Lower lobe of right lung (tissue), 2 donors: ENCODE results near the gene CERKL. TPM values are rescaled to one million over a fixed set of nuclear protein-coding genes. Genes with fewer than 3 reads are reported as not detected.

Experiments
- ATAC-seq, 2 donors: fragments of 200-7000 bp; cut with Tn5 transposase; one replicate each; pipeline ENCODE4 v1.9.1; 2020 to 2022; ENCODE audit warnings: mild to moderate bottlenecking in 2 of 2, moderate library complexity in 2 of 2
- DNase-seq: peaks from one replicate; pipeline ENCODE4 v3.0.0-alpha.2; 2020
- H3K27ac ChIP-seq: fragments of 200-600 bp; one replicate; pipeline ENCODE4 v1.8.0; 2022
- H3K27me3 ChIP-seq: fragments of 200-600 bp; one replicate; pipeline ENCODE4 v1.8.0; 2022; ENCODE audit warnings: low read depth
- H3K36me3 ChIP-seq: fragments of 200-600 bp; one replicate; pipeline ENCODE4 v1.8.0; 2022; ENCODE audit warnings: mild to moderate bottlenecking
- H3K4me1 ChIP-seq: fragments of 200-600 bp; one replicate; pipeline ENCODE4 v1.8.0; 2022
- H3K4me3 ChIP-seq: fragments of 200-600 bp; one replicate; pipeline ENCODE4 v1.8.0; 2022; ENCODE audit warnings: mild to moderate bottlenecking
- H3K9me3 ChIP-seq: fragments of 200-600 bp; one replicate; pipeline ENCODE4 v1.8.0; 2022
- CTCF ChIP-seq: fragments of 200-600 bp; IDR thresholded peaks from one replicate; pipeline ENCODE4 v1.8.0; 2022; ENCODE audit warnings: antibody characterized with exemption, mild to moderate bottlenecking
- intact Hi-C: fragments of 100-400 bp; cut with DNase I; formaldehyde crosslinking; loops from one replicate; pipeline ENCODE4 v1.11.0; 2022
- total RNA-seq: library from RNA; stranded (reverse); fragmentation: NEBNext Ultra II Directional; extraction: Animal tissue kit (Norgen Biotek cat#: 25700); gene quantifications from one replicate; pipeline ENCODE4 v1.2.1, GENCODE V29; 2021
- donor health status: DM: no; HTN: yes; CAD: no; lungs with severe emphysema.

CERKL gene
- total RNA-seq, 1 donor from 2014 or later = 1.7 TPM

- H3K36me3 ChIP-seq = no peaks in the 10 kb centered on the region
- no peak overlapping the region for H3K27ac ChIP-seq
- peak; percentile 16 for TF ChIP-seq CTCF
- H3K4me1 ChIP-seq = no peaks in the 10 kb centered on the region
- H3K9me3 ChIP-seq = no peaks in the 10 kb centered on the region
- no peak overlapping the region for H3K4me3 ChIP-seq
- no peak for DNase-seq
- ATAC-seq = no peak
- no peaks in the 10 kb centered on the region for H3K27me3 ChIP-seq
- intact Hi-C loops = no loop called here
Observed at GRCh38 chr2:181570833-181571661, 85.9 kb downstream of the CERKL start.

DNA sequence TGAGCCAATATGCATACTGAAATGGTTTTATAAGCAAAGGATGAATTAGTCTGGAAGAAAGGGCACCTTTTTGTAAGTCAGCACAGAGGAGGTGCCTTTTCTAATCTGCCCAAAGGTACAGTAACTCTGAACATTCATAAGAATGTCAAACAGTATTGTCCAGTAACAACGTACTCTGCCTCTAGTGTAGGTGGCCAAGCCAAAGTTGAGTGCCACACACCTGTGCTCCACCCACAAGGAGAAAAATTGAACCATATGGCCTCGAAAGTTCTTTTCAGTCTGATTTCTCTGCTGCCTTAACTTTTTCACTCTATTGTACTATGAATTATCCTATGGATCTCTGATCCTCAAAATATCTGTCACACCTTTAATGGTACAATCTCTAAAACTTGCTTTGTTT, 86.8 kb downstream of the CERKL start:
- no peak overlapping the region for H3K4me3 ChIP-seq
- ATAC-seq = no peak
- no peak for DNase-seq
- no peaks in the 10 kb centered on the region for H3K9me3 ChIP-seq
- no peak overlapping the region for H3K27ac ChIP-seq
- H3K4me1 ChIP-seq = no peaks in the 10 kb centered on the region
- TF ChIP-seq CTCF = no peak
- intact Hi-C loops = no loop called here
- no peaks in the 10 kb centered on the region for H3K36me3 ChIP-seq
- H3K27me3 ChIP-seq = no peaks in the 10 kb centered on the region

GRCh38 chr2:181566334-181567032, 90.4 kb downstream of the CERKL start:
- ATAC-seq (no peak), DNase-seq (no peak)
- H3K4me1 ChIP-seq = no peaks in the 10 kb centered on the region
- no peaks in the 10 kb centered on the region for H3K27me3 ChIP-seq
- no peaks in the 10 kb centered on the region for H3K9me3 ChIP-seq
- no peak overlapping the region for H3K4me3 ChIP-seq
- H3K36me3 ChIP-seq = no peaks in the 10 kb centered on the region
- no peak for TF ChIP-seq CTCF
- H3K27ac ChIP-seq = no peak overlapping the region
- intact Hi-C loops = no loop called here

GRCh38 chr2:181563101-181563692, 93.7 kb downstream of the CERKL start:
- ATAC-seq (no peak), DNase-seq (no peak)
- intact Hi-C loops = no loop called here
- H3K36me3 ChIP-seq = no peaks in the 10 kb centered on the region
- no peak overlapping the region for H3K4me3 ChIP-seq
- H3K9me3 ChIP-seq = no peaks in the 10 kb centered on the region
- H3K27me3 ChIP-seq = no peaks in the 10 kb centered on the region
- no peak for TF ChIP-seq CTCF
- H3K27ac ChIP-seq = no peak overlapping the region
- no peaks in the 10 kb centered on the region for H3K4me1 ChIP-seq

DNA sequence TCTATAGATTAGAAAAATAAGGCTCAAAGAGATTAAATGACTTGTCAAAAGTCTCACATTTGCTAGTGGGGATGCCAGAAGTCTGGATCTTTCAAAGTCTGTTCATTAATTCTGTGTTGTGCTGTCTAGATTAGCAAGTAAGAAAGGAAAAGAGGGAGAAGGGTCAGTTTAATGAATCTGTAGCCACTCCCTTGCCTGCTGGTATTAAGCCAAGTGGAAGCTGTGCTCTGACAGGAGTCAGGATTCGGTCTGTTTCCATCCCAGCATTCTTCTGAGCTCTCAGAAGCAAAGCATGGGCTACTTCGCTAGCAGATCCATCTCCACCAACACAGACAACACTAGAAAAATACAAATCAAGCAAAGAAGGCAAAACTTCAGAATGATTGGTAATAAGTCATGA, 98.5 kb downstream of the CERKL start:
- Histone ChIP-seq H3K4me3 (no peak overlapping the region), H3K27ac (no peak overlapping the region), H3K4me1 (no peaks in the 10 kb centered on the region), H3K36me3 (no peaks in the 10 kb centered on the region), H3K9me3 (no peaks in the 10 kb centered on the region), H3K27me3 (no peaks in the 10 kb centered on the region)
- intact Hi-C loops = no loop called here
- ATAC-seq (no peak), DNase-seq (no peak)
- TF ChIP-seq CTCF = no peak
